Activated CD8-positive, alpha-beta T cell treated with anti-CD3 and anti-CD28 coated beads for 36 hours (primary cell): ENCODE data around the gene ZNF586. TPM values are rescaled to one million over a fixed set of nuclear protein-coding genes. Genes with fewer than 3 reads are reported as not detected.

Experiments used
- ATAC-seq: fragments of 200-7000 bp; cut with Tn5 transposase; one replicate; pipeline ENCODE4 v1.10.0; 2021; ENCODE audit warnings: mild to moderate bottlenecking, moderate library complexity
- CTCF ChIA-PET: fragments of 350-600 bp; sonication (Branson Sonifier 250); formaldehyde crosslinking; loops from one replicate; lab custom pipeline; 2021; ENCODE audit warnings: antibody characterized with exemption; lab: Charles Lee
- POLR2A ChIA-PET: fragments of 350-600 bp; sonication (Branson Sonifier 250); formaldehyde crosslinking; loops from one replicate; lab custom pipeline; 2021; ENCODE audit warnings: antibody characterized with exemption; lab: Charles Lee
- DNase-seq: peaks from one replicate; pipeline ENCODE4 v3.0.0-alpha.2; 2020
- H3K27ac Mint-ChIP-seq: one replicate; pipeline ENCODE4 v1.8.0; 2021; ENCODE audit warnings: mild to moderate bottlenecking, mixed read lengths
- H3K27me3 Mint-ChIP-seq: one replicate; pipeline ENCODE4 v1.8.0; 2021; ENCODE audit warnings: mixed read lengths
- H3K36me3 Mint-ChIP-seq: one replicate; pipeline ENCODE4 v1.8.0; 2021; ENCODE audit warnings: low read depth, mixed read lengths
- H3K4me1 Mint-ChIP-seq: one replicate; pipeline ENCODE4 v1.8.0; 2021; ENCODE audit warnings: low read depth, mixed read lengths
- H3K4me3 Mint-ChIP-seq: one replicate; pipeline ENCODE4 v1.8.0; 2021; ENCODE audit warnings: mild to moderate bottlenecking, moderate library complexity, mixed read lengths
- H3K9me3 Mint-ChIP-seq: one replicate; pipeline ENCODE4 v1.8.0; 2021; ENCODE audit warnings: mixed read lengths
- CTCF ChIP-seq: fragments of 200-600 bp; IDR thresholded peaks from one replicate; pipeline ENCODE4 v1.8.0; 2022; ENCODE audit warnings: antibody characterized with exemption, mild to moderate bottlenecking
- intact Hi-C: fragments of 100-400 bp; cut with micrococcal nuclease; formaldehyde crosslinking; loops from one replicate; pipeline ENCODE4 v1.10.0; 2022
- total RNA-seq, 2 experiments: library from RNA; stranded (reverse); gene quantifications; one replicate each; pipeline ENCODE4 v1.2.3, GENCODE V29; 2021

The ZNF586 gene
- total RNA-seq, 2 experiments from 2014 or later, result 16.7 to 21.8 TPM

- H3K4me1 Mint-ChIP-seq, result peaks cover 27% of the 10 kb centered on the region
- ChIA-PET CTCF (no interaction called here), POLR2A (no interaction called here)
- no peak for TF ChIP-seq CTCF
- H3K36me3 Mint-ChIP-seq, result peaks cover 93% of the 10 kb centered on the region
- H3K9me3 Mint-ChIP-seq, result peaks cover 61% of the 10 kb centered on the region
- H3K4me3 Mint-ChIP-seq, result no peak overlapping the region
- intact Hi-C loops, result no loop called here
- DNase-seq (no peak), ATAC-seq (no peak)
- no peaks in the 10 kb centered on the region for H3K27me3 Mint-ChIP-seq
- H3K27ac Mint-ChIP-seq, result no peak overlapping the region
These were observed 7.4 kb downstream of the ZNF586 start for GRCh38 chr19:57776764-57777296.

- H3K27me3 Mint-ChIP-seq, result no peaks in the 10 kb centered on the region
- POLR2A ChIA-PET, result interaction anchor here (0.5 kb wide), 1 partner anchor 415 kb away, joined by 3 read pairs; the partner anchor contains the start of genes TRAPPC2B and ZNF547
- CTCF ChIA-PET, result no interaction called here
- ATAC-seq, result no peak
- H3K36me3 Mint-ChIP-seq, result peaks cover 87% of the 10 kb centered on the region
- TF ChIP-seq CTCF, result no peak
- no peak for DNase-seq
- peaks cover 16% of the 10 kb centered on the region for H3K4me1 Mint-ChIP-seq
- H3K9me3 Mint-ChIP-seq, result peaks cover 52% of the 10 kb centered on the region
- no peak overlapping the region for H3K4me3 Mint-ChIP-seq
- intact Hi-C loops, result no loop called here
- no peak overlapping the region for H3K27ac Mint-ChIP-seq
These were observed 8.9 kb downstream of the ZNF586 start for GRCh38 chr19:57778336-57778735.

- DNase-seq, result no peak
- POLR2A ChIA-PET, result no interaction called here
- CTCF ChIA-PET, result no interaction called here
- no peaks in the 10 kb centered on the region for H3K27me3 Mint-ChIP-seq
- ATAC-seq, result no peak
- no peak overlapping the region for H3K4me3 Mint-ChIP-seq
- intact Hi-C loops, result no loop called here
- TF ChIP-seq CTCF, result no peak
- peaks cover 48% of the 10 kb centered on the region for H3K9me3 Mint-ChIP-seq
- peaks cover 86% of the 10 kb centered on the region for H3K36me3 Mint-ChIP-seq
- H3K27ac Mint-ChIP-seq, result no peak overlapping the region
- H3K4me1 Mint-ChIP-seq, result peaks cover 11% of the 10 kb centered on the region
These were observed 9.9 kb downstream of the ZNF586 start for GRCh38 chr19:57779220-57779845.

- H3K27me3 Mint-ChIP-seq, result no peaks in the 10 kb centered on the region
- no peak for TF ChIP-seq CTCF
- CTCF ChIA-PET, result no interaction called here
- intact Hi-C loops, result no loop called here
- H3K36me3 Mint-ChIP-seq, result peaks cover 83% of the 10 kb centered on the region
- DNase-seq, result no peak
- no peak overlapping the region for H3K4me3 Mint-ChIP-seq
- H3K27ac Mint-ChIP-seq, result no peak overlapping the region
- no peak for ATAC-seq
- POLR2A ChIA-PET, result no interaction called here
- H3K4me1 Mint-ChIP-seq, result peaks cover 5% of the 10 kb centered on the region
- peaks cover 43% of the 10 kb centered on the region for H3K9me3 Mint-ChIP-seq
These were observed 16.8 kb downstream of the ZNF586 start for GRCh38 chr19:57786286-57786685.

GRCh38 chr19:57786906-57787305, 17.4 kb downstream of the ZNF586 start:
- ChIA-PET POLR2A (interaction anchor here (1.4 kb wide), 1 partner anchor 78 kb away, joined by 3 read pairs; the partner anchor contains the start of gene ZNF154), CTCF (no interaction called here)
- intact Hi-C loops, result no loop called here
- Mint-ChIP-seq H3K9me3 (peaks cover 42% of the 10 kb centered on the region), H3K4me1 (peaks cover 5% of the 10 kb centered on the region), H3K4me3 (no peak overlapping the region), H3K27ac (no peak overlapping the region), H3K36me3 (peaks cover 83% of the 10 kb centered on the region), H3K27me3 (no peaks in the 10 kb centered on the region)
- no peak for ATAC-seq
- no peak for TF ChIP-seq CTCF
- no peak for DNase-seq
